ENCODE measurements around the gene ZMYND8. TPM values are rescaled to one million over a fixed set of nuclear protein-coding genes. Genes with fewer than 3 reads are reported as not detected.

Gene ZMYND8
- total and polyA plus RNA-seq, 2 of the 8 experiments (the other 6 are each of a cell fraction or from before 2014, with no cell fraction given) = 50.5 to 163 TPM

DNA sequence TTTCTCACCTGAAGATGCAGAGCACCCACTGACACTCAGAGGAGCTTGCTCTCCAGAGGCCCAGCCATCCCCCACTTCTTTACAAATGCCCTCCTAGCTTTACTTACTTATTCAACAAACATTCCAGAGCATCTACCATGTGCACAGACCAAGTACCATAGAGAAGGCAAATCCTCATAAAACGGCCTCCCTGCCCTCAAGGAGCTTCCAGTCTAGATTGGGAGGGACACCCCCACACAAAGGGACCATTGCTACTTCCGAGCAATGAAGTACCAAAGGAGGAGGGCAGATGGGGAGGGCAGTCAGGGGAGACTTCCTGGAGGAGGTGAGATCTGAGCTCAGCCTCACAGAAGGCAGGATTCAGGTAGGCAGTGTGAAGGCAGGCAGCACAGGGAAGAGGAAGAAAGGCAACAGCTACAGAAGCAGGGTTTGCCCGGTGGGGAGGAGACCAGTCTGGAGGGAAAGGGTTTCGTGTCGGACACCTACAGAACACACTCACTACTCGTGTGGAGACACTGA, 108.0 kb downstream of the ZMYND8 start (continued):
- TF ChIP-seq, protein P1, sequence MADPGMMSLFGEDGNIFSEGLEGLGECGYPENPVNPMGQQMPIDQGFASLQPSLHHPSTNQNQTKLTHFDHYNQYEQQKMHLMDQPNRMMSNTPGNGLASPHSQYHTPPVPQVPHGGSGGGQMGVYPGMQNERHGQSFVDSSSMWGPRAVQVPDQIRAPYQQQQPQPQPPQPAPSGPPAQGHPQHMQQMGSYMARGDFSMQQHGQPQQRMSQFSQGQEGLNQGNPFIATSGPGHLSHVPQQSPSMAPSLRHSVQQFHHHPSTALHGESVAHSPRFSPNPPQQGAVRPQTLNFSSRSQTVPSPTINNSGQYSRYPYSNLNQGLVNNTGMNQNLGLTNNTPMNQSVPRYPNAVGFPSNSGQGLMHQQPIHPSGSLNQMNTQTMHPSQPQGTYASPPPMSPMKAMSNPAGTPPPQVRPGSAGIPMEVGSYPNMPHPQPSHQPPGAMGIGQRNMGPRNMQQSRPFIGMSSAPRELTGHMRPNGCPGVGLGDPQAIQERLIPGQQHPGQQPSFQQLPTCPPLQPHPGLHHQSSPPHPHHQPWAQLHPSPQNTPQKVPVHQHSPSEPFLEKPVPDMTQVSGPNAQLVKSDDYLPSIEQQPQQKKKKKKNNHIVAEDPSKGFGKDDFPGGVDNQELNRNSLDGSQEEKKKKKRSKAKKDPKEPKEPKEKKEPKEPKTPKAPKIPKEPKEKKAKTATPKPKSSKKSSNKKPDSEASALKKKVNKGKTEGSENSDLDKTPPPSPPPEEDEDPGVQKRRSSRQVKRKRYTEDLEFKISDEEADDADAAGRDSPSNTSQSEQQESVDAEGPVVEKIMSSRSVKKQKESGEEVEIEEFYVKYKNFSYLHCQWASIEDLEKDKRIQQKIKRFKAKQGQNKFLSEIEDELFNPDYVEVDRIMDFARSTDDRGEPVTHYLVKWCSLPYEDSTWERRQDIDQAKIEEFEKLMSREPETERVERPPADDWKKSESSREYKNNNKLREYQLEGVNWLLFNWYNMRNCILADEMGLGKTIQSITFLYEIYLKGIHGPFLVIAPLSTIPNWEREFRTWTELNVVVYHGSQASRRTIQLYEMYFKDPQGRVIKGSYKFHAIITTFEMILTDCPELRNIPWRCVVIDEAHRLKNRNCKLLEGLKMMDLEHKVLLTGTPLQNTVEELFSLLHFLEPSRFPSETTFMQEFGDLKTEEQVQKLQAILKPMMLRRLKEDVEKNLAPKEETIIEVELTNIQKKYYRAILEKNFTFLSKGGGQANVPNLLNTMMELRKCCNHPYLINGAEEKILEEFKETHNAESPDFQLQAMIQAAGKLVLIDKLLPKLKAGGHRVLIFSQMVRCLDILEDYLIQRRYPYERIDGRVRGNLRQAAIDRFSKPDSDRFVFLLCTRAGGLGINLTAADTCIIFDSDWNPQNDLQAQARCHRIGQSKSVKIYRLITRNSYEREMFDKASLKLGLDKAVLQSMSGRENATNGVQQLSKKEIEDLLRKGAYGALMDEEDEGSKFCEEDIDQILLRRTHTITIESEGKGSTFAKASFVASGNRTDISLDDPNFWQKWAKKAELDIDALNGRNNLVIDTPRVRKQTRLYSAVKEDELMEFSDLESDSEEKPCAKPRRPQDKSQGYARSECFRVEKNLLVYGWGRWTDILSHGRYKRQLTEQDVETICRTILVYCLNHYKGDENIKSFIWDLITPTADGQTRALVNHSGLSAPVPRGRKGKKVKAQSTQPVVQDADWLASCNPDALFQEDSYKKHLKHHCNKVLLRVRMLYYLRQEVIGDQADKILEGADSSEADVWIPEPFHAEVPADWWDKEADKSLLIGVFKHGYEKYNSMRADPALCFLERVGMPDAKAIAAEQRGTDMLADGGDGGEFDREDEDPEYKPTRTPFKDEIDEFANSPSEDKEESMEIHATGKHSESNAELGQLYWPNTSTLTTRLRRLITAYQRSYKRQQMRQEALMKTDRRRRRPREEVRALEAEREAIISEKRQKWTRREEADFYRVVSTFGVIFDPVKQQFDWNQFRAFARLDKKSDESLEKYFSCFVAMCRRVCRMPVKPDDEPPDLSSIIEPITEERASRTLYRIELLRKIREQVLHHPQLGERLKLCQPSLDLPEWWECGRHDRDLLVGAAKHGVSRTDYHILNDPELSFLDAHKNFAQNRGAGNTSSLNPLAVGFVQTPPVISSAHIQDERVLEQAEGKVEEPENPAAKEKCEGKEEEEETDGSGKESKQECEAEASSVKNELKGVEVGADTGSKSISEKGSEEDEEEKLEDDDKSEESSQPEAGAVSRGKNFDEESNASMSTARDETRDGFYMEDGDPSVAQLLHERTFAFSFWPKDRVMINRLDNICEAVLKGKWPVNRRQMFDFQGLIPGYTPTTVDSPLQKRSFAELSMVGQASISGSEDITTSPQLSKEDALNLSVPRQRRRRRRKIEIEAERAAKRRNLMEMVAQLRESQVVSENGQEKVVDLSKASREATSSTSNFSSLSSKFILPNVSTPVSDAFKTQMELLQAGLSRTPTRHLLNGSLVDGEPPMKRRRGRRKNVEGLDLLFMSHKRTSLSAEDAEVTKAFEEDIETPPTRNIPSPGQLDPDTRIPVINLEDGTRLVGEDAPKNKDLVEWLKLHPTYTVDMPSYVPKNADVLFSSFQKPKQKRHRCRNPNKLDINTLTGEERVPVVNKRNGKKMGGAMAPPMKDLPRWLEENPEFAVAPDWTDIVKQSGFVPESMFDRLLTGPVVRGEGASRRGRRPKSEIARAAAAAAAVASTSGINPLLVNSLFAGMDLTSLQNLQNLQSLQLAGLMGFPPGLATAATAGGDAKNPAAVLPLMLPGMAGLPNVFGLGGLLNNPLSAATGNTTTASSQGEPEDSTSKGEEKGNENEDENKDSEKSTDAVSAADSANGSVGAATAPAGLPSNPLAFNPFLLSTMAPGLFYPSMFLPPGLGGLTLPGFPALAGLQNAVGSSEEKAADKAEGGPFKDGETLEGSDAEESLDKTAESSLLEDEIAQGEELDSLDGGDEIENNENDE (IDR thresholded peaks at IDR 0.05; ENCODE audit: insufficient replicate concordance, low read length) = no peak

Data from H1 (cell line).